GM20000 (cell line): Measurements from ENCODE around the gene KIRREL3.

Source experiments
- DNase-seq: peaks from one replicate; pipeline ENCODE4 v3.0.0; 2012; ENCODE audit warnings: low spot score
- TF ChIP-seq, protein P1 (sequence below): IDR thresholded peaks from 2 replicates; pipeline ENCODE4 v1.5.1; 2012; ENCODE audit warnings: mild to moderate bottlenecking, control low read depth; ENCODE audit errors: extremely low read depth, missing control alignments

Gene KIRREL3

DNA sequence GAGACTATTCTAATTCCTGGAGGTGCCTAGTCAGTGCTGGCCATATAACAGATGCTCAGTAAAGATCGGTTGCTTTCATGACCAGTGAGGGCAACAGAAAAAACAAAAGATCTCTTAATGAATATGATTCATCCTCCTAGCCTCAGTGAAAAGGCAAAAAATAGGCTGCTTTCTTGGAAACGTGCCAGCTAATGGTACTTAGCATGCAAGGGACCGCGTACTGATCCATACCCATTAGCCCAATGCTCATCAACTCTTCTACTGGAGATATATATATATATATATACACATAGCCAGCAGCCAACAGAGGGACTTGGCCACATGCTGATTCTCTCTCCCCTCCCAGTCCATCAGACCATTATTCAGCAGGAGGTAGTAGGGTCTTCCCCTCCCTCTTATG is 320.4 kb downstream of the KIRREL3 start:
- TF ChIP-seq, protein P1, sequence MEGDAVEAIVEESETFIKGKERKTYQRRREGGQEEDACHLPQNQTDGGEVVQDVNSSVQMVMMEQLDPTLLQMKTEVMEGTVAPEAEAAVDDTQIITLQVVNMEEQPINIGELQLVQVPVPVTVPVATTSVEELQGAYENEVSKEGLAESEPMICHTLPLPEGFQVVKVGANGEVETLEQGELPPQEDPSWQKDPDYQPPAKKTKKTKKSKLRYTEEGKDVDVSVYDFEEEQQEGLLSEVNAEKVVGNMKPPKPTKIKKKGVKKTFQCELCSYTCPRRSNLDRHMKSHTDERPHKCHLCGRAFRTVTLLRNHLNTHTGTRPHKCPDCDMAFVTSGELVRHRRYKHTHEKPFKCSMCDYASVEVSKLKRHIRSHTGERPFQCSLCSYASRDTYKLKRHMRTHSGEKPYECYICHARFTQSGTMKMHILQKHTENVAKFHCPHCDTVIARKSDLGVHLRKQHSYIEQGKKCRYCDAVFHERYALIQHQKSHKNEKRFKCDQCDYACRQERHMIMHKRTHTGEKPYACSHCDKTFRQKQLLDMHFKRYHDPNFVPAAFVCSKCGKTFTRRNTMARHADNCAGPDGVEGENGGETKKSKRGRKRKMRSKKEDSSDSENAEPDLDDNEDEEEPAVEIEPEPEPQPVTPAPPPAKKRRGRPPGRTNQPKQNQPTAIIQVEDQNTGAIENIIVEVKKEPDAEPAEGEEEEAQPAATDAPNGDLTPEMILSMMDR: no peak
- no peak for DNase-seq

DNA sequence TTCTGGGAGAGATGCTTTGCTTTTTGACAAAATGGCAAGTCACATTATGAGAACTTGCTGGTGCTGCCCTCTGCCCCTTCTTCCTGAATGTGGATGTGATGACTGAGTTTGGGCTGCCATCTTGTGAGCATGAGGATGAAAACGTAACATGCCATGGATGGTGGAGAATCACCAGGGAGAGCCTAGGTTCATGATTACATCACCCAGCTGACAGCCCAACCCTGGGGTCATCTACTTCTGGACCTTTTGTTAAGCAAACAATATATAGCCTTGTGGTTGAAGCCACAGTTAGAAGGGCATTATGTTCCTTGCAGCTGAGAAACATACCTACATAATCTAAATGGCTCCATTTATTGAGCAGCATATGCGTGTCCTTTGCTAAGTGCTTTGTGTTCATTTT is 321.5 kb downstream of the KIRREL3 start:
- DNase-seq: no peak
- TF ChIP-seq, protein P1: no peak

DNA sequence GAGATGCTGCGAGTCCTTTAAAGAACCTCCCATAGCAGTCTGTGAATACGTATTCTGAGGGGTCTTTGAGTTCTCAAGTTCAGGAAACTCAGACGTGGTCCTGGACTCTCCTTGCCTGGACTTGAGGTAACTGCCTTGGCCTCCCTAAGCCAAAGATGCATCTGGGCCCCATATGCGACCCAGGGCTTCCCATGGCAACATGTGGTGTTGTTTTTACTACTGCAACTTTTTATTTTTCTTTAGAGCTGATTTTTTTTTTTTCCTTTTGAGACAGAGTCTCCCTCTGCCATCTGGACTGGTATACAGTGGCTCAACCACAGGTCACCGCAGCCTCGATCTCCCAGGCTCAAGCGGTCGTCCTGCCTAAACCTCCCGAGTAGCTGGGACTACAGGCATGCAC is 324.0 kb downstream of the KIRREL3 start:
- TF ChIP-seq, protein P1: no peak
- no peak for DNase-seq

DNA sequence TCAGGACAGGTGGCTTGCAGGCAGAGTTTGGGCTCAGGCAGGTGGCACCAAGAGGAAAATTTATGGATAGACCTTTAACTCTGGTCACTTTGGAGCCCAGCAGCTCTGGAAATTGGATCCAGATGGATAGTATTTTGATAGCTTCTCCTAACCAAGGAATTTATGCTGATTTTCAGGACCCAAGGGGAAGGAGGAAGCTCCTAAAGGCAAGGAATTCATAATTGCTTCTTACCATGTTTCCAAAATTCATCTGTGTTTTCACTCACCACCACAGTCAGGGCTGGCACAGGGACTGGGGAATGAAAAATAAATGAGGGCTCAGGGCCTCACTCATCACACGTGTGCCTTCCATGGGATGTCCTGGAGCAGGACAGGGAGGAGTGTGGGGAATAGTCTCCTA is 327.3 kb downstream of the KIRREL3 start:
- no peak for DNase-seq
- TF ChIP-seq, protein P1: no peak

DNA sequence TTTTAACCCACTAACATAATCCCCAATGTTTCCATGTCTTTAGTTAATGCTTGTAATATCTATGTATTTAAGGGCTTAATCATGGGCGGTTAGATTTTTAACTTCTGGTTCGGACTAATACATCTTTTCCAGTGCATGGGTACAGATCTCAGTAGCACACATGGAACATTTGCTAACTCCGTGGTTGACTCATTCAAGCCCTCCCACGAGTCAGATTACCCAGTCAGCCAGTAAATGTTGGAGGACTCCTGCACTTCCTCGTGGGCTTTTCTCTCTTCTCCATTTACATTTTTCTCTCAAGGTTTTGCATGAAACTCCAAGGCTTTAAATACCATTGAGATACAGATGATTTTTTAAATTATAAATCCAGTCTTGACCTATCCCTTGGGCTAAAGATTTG is 331.2 kb downstream of the KIRREL3 start:
- TF ChIP-seq, protein P1: no peak
- no peak for DNase-seq

DNA sequence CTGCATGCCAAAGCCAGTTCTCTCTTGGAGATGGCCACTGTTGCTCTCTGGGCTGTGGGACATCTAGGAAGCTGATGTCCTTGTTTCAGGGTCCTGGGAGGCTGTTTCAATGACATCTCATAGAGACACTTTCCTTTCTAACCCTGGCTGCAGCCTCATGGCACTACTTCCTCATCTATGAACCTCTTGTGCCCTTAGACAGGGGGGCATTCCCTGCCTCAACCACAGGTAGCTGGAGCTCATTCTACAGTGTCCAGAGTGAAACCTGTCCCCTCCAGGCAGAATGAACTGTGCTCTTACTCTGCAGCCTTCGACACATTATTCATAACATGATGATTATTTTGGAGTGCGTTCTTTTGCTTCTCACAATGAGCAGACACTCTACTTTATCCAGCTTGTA is 335.9 kb downstream of the KIRREL3 start:
- DNase-seq: no peak
- TF ChIP-seq, protein P1: no peak

DNA sequence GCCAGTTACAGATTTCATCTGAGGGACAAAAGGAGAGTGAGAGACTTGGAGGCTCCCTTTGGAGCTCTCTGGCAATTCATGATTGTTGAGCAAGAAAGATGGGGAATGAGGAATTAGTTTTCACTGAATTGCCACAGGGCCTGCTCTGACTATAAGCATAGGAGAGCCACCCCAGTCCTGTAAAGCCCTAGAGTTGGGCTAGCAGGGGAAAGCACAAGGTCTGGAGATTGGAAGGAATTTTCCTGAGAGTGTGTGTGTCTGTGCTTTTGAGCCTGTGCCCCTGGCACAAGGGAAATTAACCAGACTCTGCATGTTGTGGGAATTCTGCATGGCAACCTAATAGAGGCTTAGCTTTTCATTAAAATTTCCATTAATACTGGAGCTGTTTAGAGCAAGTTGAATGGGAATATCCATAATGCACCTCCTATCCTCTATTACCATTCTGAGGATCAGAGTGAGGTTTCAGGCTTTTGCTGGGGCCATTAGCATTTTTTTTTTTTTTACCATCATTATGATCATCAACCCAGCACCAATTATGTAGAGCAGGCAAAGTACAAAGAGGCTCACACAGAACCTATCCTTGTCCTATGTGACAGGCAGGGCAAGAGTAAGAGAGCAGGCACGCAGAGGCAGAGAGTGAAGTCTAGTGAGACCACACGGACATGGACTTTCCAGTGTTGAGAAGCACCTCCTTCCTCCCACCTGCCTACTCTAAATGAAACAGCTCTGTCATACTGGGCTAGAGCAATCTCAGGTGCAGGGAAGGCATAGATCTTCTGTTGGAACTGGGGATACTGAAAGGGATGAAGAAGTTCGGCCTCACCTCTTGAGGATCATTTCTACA is 336.6 kb downstream of the KIRREL3 start:
- TF ChIP-seq, protein P1: no peak
- DNase-seq: no peak
